K562 (cell line): ENCODE results near the gene IFFO2. TPM values are rescaled to one million over a fixed set of nuclear protein-coding genes. Genes with fewer than 3 reads are reported as not detected.

Experiments
- BDP1 ChIP-seq: IDR thresholded peaks from 3 replicates; pipeline ENCODE4 v1.6.1; 2011; ENCODE audit not compliant: insufficient read length, insufficient read depth
- BMI1 ChIP-seq: fragments of 150-350 bp; IDR thresholded peaks from 2 replicates; pipeline ENCODE4 v1.6.1; 2014; ENCODE audit warnings: low read length
- HDAC2 ChIP-seq: fragments of 450-650 bp; IDR thresholded peaks from 2 replicates; pipeline ENCODE4 v1.6.1; 2016; ENCODE audit warnings: mild to moderate bottlenecking
- HDGF ChIP-seq: fragments of 450-650 bp; IDR thresholded peaks from 2 replicates; pipeline ENCODE4 v1.6.1; 2016
- HSF4 ChIP-seq: fragments of 250-450 bp; sonication (Bioruptor Pico); IDR thresholded peaks from 2 replicates; pipeline ENCODE4 v2.1.2; 2022; ENCODE audit warnings: mild to moderate bottlenecking, moderate library complexity, borderline replicate concordance
- JUNB ChIP-seq: fragments of 450-650 bp; formaldehyde crosslinking; conservative IDR thresholded peaks from 2 replicates; pipeline ENCODE4 v1.4.0; 2020; ENCODE audit warnings: mild to moderate bottlenecking
- KAT8 ChIP-seq: fragments of 450-650 bp; IDR thresholded peaks from 2 replicates; pipeline ENCODE4 v1.6.1; 2016; ENCODE audit warnings: low read depth, mild to moderate bottlenecking
- KDM5B ChIP-seq: fragments of 200-600 bp; sonication (generic); IDR thresholded peaks from 2 replicates; pipeline ENCODE4 v1.6.1; 2012; ENCODE audit warnings: low read depth, mild to moderate bottlenecking, moderate library complexity, low read length, control low read depth, inconsistent platforms; ENCODE audit not compliant: insufficient replicate concordance
- KHSRP ChIP-seq: fragments of 450-650 bp; IDR thresholded peaks from 2 replicates; pipeline ENCODE4 v1.6.1; 2017
- KLF10 ChIP-seq: fragments of 250-450 bp; sonication (Bioruptor Pico); IDR thresholded peaks from 2 replicates; pipeline ENCODE4 v1.6.1; 2021; ENCODE audit warnings: matching md5 sums
- L3MBTL2 ChIP-seq: fragments of 450-650 bp; IDR thresholded peaks from 2 replicates; pipeline ENCODE4 v1.6.1; 2016; ENCODE audit warnings: mild to moderate bottlenecking, moderate library complexity
- MTA3 ChIP-seq: fragments of 450-650 bp; formaldehyde crosslinking; IDR thresholded peaks from 2 replicates; pipeline ENCODE4 v1.6.1; 2017; ENCODE audit warnings: mild to moderate bottlenecking, borderline replicate concordance
- PKNOX1 ChIP-seq: fragments of 450-650 bp; IDR thresholded peaks from 2 replicates; pipeline ENCODE4 v1.6.1; 2016
- PRDM10 ChIP-seq: fragments of 450-650 bp; IDR thresholded peaks from 2 replicates; pipeline ENCODE4 v1.6.1; 2018; ENCODE audit not compliant: partially characterized antibody
- RBM17 ChIP-seq: fragments of 200-400 bp; formaldehyde crosslinking; IDR thresholded peaks from 2 replicates; pipeline ENCODE4 v1.6.1; 2017; ENCODE audit warnings: low read depth, mild to moderate bottlenecking, low read length, borderline replicate concordance
- SREBF1 ChIP-seq: fragments of 150-350 bp; IDR thresholded peaks from 2 replicates; pipeline ENCODE4 v1.6.1; 2014; ENCODE audit warnings: antibody characterized with exemption, low read depth, low read length, borderline replicate concordance
- SREBF2 ChIP-seq: sonication (generic); formaldehyde crosslinking; IDR thresholded peaks from 2 replicates; pipeline ENCODE4 v1.4.0; 2020; ENCODE audit warnings: mild to moderate bottlenecking, missing genetic modification reagents
- TARDBP ChIP-seq: fragments of 450-650 bp; IDR thresholded peaks from 2 replicates; pipeline ENCODE4 v1.6.1; 2016
- TEAD4 ChIP-seq, 2 experiments: sonication (generic) in 1 of 2; formaldehyde crosslinking in 1 of 2; IDR thresholded peaks; 2 replicates each; pipeline versions ENCODE4 v1.6.1 to v1.8.0; 2012 to 2022; ENCODE audit warnings: borderline replicate concordance in 1 of 2, inconsistent platforms in 1 of 2, low read length in 1 of 2, mild to moderate bottlenecking in 1 of 2, missing genetic modification reagents in 1 of 2
- U2AF2 ChIP-seq: fragments of 200-400 bp; formaldehyde crosslinking; optimal IDR thresholded peaks from 2 replicates; pipeline ENCODE3; 2017; ENCODE audit warnings: low read depth, mild to moderate bottlenecking, low read length
- ZNF668 ChIP-seq: fragments of 250-450 bp; sonication (Bioruptor Pico); IDR thresholded peaks from 2 replicates; pipeline ENCODE4 v1.8.0; 2022; ENCODE audit warnings: mild to moderate bottlenecking, inconsistent platforms
- polyA plus RNA-seq, 8 experiments: library from polyadenylated mRNA; depleted of rRNA in 4 of 8; stranded (reverse) in 5 of 8; unstranded in 3 of 8; fragments of >200 nt; fragmentation: Nextera tagmentation in 2 of 8; fragmentation: Illumina TruSeq in 1 of 8; extraction: Ambion mirVana in 2 of 8; extraction: Trizol in 1 of 8; gene quantifications; 2 replicates each; pipeline versions ENCODE4 v1.2.1 to v1.2.3, GENCODE V29; 2011 to 2014; ENCODE audit warnings: inconsistent platforms in 1 of 8, missing spikeins in 1 of 8
- total RNA-seq, 7 experiments: library from RNA; depleted of rRNA in 6 of 7; stranded (reverse); fragments of >200 nt in 6 of 7; fragmentation: Illumina TruSeq in 2 of 7; extraction: Trizol in 2 of 7; gene quantifications; 2 replicates each; pipeline versions ENCODE4 v1.2.1 to v1.2.3, GENCODE V29; 2011 to 2021; ENCODE audit warnings: low replicate concordance in 1 of 7
- TF ChIP-seq, protein P1 (sequence below): fragments of 450-650 bp; formaldehyde crosslinking; IDR thresholded peaks from 2 replicates; pipeline ENCODE4 v1.4.0; 2020; ENCODE audit warnings: mild to moderate bottlenecking, moderate library complexity
- TF ChIP-seq, protein P2 (sequence below): IDR thresholded peaks from 2 replicates; pipeline ENCODE4 v1.6.1; 2011; ENCODE audit not compliant: insufficient read length; ENCODE audit errors: extremely low read depth

The IFFO2 gene
- total and polyA plus RNA-seq, 9 of the 15 experiments (the other 6 are each of a cell fraction or from before 2014, with no cell fraction given) = 0.15 to 1.0 (median 0.44) TPM; not detected in 2

- TF ChIP-seq, protein P1, sequence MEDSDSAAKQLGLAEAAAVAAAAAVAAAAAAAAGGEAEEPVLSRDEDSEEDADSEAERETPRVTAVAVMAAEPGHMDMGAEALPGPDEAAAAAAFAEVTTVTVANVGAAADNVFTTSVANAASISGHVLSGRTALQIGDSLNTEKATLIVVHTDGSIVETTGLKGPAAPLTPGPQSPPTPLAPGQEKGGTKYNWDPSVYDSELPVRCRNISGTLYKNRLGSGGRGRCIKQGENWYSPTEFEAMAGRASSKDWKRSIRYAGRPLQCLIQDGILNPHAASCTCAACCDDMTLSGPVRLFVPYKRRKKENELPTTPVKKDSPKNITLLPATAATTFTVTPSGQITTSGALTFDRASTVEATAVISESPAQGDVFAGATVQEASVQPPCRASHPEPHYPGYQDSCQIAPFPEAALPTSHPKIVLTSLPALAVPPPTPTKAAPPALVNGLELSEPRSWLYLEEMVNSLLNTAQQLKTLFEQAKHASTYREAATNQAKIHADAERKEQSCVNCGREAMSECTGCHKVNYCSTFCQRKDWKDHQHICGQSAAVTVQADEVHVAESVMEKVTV (CRISPR knock-in tag) = peak; percentile 86
- no peak for TF ChIP-seq TARDBP
- no peak for TF ChIP-seq KAT8
- no peak for TF ChIP-seq HSF4
- no peak for TF ChIP-seq MTA3
- TF ChIP-seq L3MBTL2 = 0 out of 2 replicates have a peak, but pooled peaks have one; percentile 12
- 0 out of 2 replicates have a peak, but pooled peaks have one; percentile 53 for TF ChIP-seq HDGF
- TF ChIP-seq ZNF668 (CRISPR knock-in tag) = no peak
- no peak for TF ChIP-seq BDP1
- TF ChIP-seq PRDM10 = no peak
- no peak for TF ChIP-seq BMI1
- TF ChIP-seq KHSRP = no peak
- TF ChIP-seq HDAC2 = no peak
- no peak for TF ChIP-seq KLF10 (CRISPR knock-in tag)
- TF ChIP-seq RBM17 = no peak
- no peak for TF ChIP-seq SREBF1
- TF ChIP-seq JUNB (CRISPR knock-in tag) = no peak
- TF ChIP-seq KDM5B = no peak
- 0 out of 2 replicates have a peak, but pooled peaks have one; percentile 22 for TF ChIP-seq TEAD4 (IDR thresholded peaks at IDR 0.05; ENCODE audit: low read length)
- no peak for TF ChIP-seq TEAD4 (CRISPR knock-in tag; IDR thresholded peaks at IDR 0.05; ENCODE audit: borderline replicate concordance)
- no peak for TF ChIP-seq U2AF2
- TF ChIP-seq PKNOX1 = no peak
- TF ChIP-seq SREBF2 (CRISPR knock-in tag) = no peak
- TF ChIP-seq, protein P2, sequence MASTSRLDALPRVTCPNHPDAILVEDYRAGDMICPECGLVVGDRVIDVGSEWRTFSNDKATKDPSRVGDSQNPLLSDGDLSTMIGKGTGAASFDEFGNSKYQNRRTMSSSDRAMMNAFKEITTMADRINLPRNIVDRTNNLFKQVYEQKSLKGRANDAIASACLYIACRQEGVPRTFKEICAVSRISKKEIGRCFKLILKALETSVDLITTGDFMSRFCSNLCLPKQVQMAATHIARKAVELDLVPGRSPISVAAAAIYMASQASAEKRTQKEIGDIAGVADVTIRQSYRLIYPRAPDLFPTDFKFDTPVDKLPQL = no peak
Observed at GRCh38 chr1:18883636-18884418, 72.6 kb downstream of the IFFO2 start (continued).
